HG03342 (cell line): Measurements from ENCODE around the gene HP.
"Not testable (repeated sequence)": the region's sequence is repeated elsewhere in the genome, so short reads cannot be mapped to it uniquely, and the experiment has no call there.

Experiments used
- ATAC-seq: cut with Tn5 transposase; IDR thresholded peaks from one replicate; pipeline ENCODE4 v1.9.1; 2021; ENCODE audit warnings: mild to moderate bottlenecking, moderate library complexity; ENCODE audit not compliant: unreplicated experiment

Gene HP

GRCh38 chr16:72042157-72042660 lies 12.1 kb upstream of the HP start:
- ATAC-seq = no peak

- ATAC-seq = no peak
Measured at GRCh38 chr16:72043058-72043457, 11.2 kb upstream of the HP start.

- no peak for ATAC-seq
Measured at GRCh38 chr16:72043539-72043938, 10.8 kb upstream of the HP start.

- ATAC-seq = no peak
Measured at GRCh38 chr16:72044296-72044695, 10.0 kb upstream of the HP start.

GRCh38 chr16:72044825-72045359 lies 9.4 kb upstream of the HP start:
- ATAC-seq = no peak

- ATAC-seq = no peak
Measured at GRCh38 chr16:72049110-72049509, 5.2 kb upstream of the HP start.

GRCh38 chr16:72050769-72051464 lies 3.4 kb upstream of the HP start:
- ATAC-seq = no peak

- no peak for ATAC-seq
Measured at GRCh38 chr16:72051818-72052217, 2.5 kb upstream of the HP start.

- no peak for ATAC-seq
Measured at GRCh38 chr16:72055911-72056310, 1.6 kb downstream of the HP start.

GRCh38 chr16:72057313-72057712 lies 3.0 kb downstream of the HP start:
- ATAC-seq = not testable (repeated sequence)

- not testable (repeated sequence) for ATAC-seq
Measured at GRCh38 chr16:72059060-72059459, 4.8 kb downstream of the HP start.

GRCh38 chr16:72060405-72060804 lies 6.1 kb downstream of the HP start:
- no peak for ATAC-seq

- ATAC-seq = no peak
Measured at GRCh38 chr16:72061564-72061963, 7.3 kb downstream of the HP start.

- no peak for ATAC-seq
Measured at GRCh38 chr16:72064361-72064894, 10.1 kb downstream of the HP start.

- ATAC-seq = no peak
Measured at GRCh38 chr16:72066747-72067146, 12.4 kb downstream of the HP start.

GRCh38 chr16:72068930-72069329 lies 14.6 kb downstream of the HP start:
- ATAC-seq = no peak

- no peak for ATAC-seq
Measured at GRCh38 chr16:72072514-72073342, 18.4 kb downstream of the HP start.

- no peak for ATAC-seq
Measured at GRCh38 chr16:72073560-72074230, 19.4 kb downstream of the HP start.

GRCh38 chr16:72075067-72075466 lies 20.8 kb downstream of the HP start:
- not testable (repeated sequence) for ATAC-seq

GRCh38 chr16:72076991-72077706 lies 22.8 kb downstream of the HP start:
- not testable (repeated sequence) for ATAC-seq
